Activated naive CD4-positive, alpha-beta T cell treated with anti-CD3 and anti-CD28 coated beads, Interleukin-2, amount 10 ng/mL, durations not matched to agents 7 days and 5 days (primary cell): ENCODE results near the gene GGCX.
"Not testable (repeated sequence)": the region's sequence is repeated elsewhere in the genome, so short reads cannot be mapped to it uniquely, and the experiment has no call there.

ENCODE experiments used
- CTCF ChIA-PET: fragments of 350-600 bp; sonication (Branson Sonifier 250); formaldehyde crosslinking; loops from one replicate; lab custom pipeline; 2021; ENCODE audit warnings: antibody characterized with exemption; lab: Charles Lee
- DNase-seq: peaks from one replicate; pipeline ENCODE4 v3.0.0-alpha.2; 2020
- H3K27ac Mint-ChIP-seq: one replicate; pipeline ENCODE4 v1.8.0; 2021; ENCODE audit warnings: mild to moderate bottlenecking, moderate library complexity, mixed read lengths
- H3K27me3 Mint-ChIP-seq: one replicate; pipeline ENCODE4 v1.8.0; 2021; ENCODE audit warnings: mild to moderate bottlenecking, mixed read lengths
- H3K36me3 Mint-ChIP-seq: one replicate; pipeline ENCODE4 v1.8.0; 2021; ENCODE audit warnings: mixed read lengths
- H3K4me1 Mint-ChIP-seq: one replicate; pipeline ENCODE4 v1.8.0; 2021; ENCODE audit warnings: mixed read lengths
- H3K4me3 Mint-ChIP-seq: one replicate; pipeline ENCODE4 v1.8.0; 2021; ENCODE audit warnings: mild to moderate bottlenecking, moderate library complexity, mixed read lengths
- H3K9me3 Mint-ChIP-seq: one replicate; pipeline ENCODE4 v1.8.0; 2021; ENCODE audit warnings: mixed read lengths

The GGCX gene

DNA sequence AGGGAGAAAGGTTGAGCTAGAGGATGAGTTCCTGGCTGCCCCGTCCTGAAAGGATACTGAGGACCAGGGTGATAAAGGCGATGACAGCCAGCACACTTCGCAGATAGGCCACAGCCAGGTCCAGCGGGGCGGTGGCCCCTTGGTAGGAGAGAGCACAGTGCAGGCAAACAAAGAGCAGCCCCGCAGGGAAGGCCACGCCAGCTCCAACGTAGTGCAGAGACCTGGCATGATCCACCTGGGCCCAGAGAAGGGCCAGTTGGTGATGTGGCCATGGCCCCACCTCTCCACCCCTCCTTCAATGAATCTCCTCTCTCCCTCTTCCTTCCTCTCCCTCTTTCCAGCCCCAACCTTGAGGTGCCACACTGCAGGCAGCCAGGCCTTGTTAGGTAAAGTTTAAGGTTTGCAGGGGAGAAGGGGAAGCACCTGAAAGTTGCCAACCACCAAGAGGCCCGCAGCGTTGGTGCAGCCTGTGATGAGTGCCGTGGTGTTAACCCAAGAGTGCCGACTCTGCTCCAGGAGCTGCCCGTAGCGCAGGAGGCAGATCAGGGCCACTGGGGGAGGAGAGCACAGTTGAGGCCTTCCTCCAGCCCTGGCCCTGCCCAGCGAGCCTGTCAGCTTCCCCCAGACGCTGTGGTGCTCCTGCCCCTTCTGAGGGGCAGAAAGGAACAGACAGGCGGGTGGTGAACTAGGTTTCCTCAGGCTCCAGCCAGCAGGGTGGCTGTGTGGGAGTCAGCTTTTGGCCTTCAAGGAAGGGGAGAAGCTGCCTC is 38.4 kb upstream of the GGCX start:
- Mint-ChIP-seq H3K36me3 (peaks cover 14% of the 10 kb centered on the region), H3K4me1 (peaks cover 37% of the 10 kb centered on the region), H3K4me3 (no peak overlapping the region), H3K27me3 (peaks cover 12% of the 10 kb centered on the region), H3K27ac (no peak overlapping the region), H3K9me3 (no peaks in the 10 kb centered on the region)
- no peak for DNase-seq
- CTCF ChIA-PET: interaction anchor here (1.2 kb wide), 2 partner anchors 37 to 48 kb away, joined by 3 to 4 read pairs; no protein-coding TSS in a partner anchor

DNA sequence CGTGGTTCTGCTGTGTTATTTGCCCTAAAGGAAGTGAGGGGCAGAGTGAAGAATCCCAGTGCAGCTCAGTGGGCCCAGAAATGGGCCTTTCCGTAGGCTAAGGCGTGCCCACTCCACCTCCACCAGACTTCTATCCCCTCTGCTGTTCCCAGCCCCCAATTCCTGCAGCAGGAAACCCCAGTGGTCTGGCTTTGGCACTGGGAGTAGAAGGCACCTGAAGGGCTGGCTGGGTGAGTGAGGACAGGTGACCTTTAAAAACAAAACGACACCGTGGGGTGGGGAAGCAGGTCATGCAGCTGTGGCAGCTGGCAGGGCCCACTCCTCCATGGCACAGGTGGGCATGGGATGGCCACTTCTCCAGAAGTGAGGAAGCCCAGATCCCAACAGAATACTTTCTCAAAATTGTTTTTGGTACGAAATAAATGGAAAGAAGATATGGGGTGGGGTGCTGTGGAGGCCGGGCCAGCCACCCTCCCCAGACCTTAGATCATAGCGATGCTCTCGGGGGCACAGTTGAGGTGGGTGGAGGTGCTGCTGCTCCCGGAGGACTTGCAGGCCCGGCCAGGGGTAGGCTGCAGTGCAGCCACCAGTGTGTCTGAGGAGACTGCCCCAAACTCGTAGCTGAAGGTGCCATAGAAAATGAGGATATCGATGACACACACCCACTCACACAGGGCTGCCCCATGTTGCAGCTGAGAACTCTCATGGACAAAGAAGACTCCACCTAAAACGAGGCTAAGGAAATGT is 37.5 kb upstream of the GGCX start:
- Mint-ChIP-seq H3K36me3 (peaks cover 17% of the 10 kb centered on the region), H3K4me3 (no peak overlapping the region), H3K4me1 (peaks cover 43% of the 10 kb centered on the region)

DNA sequence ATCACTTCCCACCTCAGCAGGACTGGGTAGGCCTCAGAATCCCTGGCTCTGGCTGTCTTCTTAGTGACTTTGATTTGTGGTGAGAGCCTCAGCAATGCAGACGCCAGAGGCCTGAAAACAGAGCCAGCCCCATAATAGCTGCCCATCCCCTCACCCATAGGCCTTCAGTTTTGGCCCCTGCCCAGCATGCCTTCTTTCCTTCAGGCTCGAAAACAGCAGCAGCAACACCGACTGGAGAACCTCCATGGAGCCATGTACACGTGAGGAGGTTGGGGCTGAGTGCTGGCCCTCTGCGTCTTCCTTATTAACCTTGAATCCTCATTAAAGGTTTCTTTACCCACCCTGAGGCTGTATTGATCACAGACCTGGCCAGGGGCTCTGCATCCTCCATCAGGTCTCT is 35.9 kb upstream of the GGCX start:
- H3K9me3 Mint-ChIP-seq: no peaks in the 10 kb centered on the region
- no peak for DNase-seq
- peaks cover 17% of the 10 kb centered on the region for H3K36me3 Mint-ChIP-seq
- peak overlapping the region; percentile 91 for H3K27ac Mint-ChIP-seq
- peaks cover 40% of the 10 kb centered on the region for H3K4me1 Mint-ChIP-seq
- CTCF ChIA-PET: no interaction called here
- peaks cover 3% of the 10 kb centered on the region for H3K27me3 Mint-ChIP-seq
- H3K4me3 Mint-ChIP-seq: peak overlapping the region; percentile 99

More for the DNA sequence above, 37.5 kb upstream of the GGCX start:
- Mint-ChIP-seq H3K27ac (no peak overlapping the region), H3K9me3 (no peaks in the 10 kb centered on the region), H3K27me3 (peaks cover 9% of the 10 kb centered on the region)
- CTCF ChIA-PET: interaction anchor here (1.2 kb wide), 1 partner anchor 47 kb away, joined by 3 read pairs; no protein-coding TSS in a partner anchor
- DNase-seq: no peak

DNA sequence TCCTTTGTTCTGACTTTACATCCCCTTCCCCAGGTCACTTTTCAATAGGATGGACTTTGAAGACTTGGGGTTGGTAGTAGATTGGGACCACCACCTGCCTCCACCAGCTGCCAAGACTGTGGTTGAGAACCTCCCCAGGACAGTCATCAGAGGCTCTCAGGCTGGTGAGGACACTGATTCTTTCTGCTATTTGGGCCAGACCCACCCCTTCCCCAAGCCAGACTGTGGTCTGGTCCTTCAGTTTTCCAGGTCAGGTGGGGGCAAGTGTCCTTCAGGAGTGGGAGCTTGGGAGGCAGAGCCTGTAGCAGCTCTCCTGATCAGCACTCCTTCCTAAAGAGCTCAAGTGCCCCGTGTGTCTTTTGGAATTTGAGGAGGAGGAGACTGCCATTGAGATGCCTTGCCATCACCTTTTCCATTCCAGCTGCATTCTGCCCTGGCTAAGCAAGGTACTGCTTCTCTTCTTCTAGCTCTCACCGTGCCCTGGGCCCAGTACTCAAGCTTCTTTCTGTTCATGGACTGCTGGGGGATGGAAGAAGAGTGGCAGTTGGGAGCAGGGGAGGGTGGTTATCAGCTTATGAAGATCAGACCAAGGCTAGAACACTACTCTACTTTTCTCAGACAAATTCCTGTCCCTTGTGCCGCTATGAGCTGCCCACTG is 35.3 kb upstream of the GGCX start:
- Mint-ChIP-seq H3K4me3 (peak overlapping the region; percentile 99), H3K4me1 (peaks cover 36% of the 10 kb centered on the region), H3K9me3 (no peaks in the 10 kb centered on the region), H3K27me3 (no peaks in the 10 kb centered on the region), H3K27ac (peak overlapping the region; percentile 91), H3K36me3 (peaks cover 18% of the 10 kb centered on the region)
- no peak for DNase-seq
- CTCF ChIA-PET: interaction anchor here (1.3 kb wide), 1 partner anchor 20 kb away, joined by 4 read pairs; no protein-coding TSS in a partner anchor

DNA sequence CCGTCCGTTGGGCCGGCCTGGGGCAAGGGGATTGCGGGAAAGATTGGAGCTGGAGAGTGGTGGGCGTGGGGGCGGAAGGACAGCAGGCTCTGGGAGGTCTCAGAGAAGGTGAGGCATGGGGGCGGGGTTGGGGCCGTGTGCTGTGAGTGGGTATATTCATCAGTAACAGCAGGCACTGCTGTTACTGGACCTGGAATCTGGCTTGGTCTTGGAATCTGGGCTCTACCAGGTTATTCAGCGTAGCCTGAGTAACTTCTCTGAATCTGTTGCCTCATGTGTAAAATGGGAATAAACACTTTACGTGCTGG is 34.7 kb upstream of the GGCX start:
- Mint-ChIP-seq H3K9me3 (no peaks in the 10 kb centered on the region), H3K4me1 (peaks cover 37% of the 10 kb centered on the region), H3K27ac (peak overlapping the region; percentile 91), H3K4me3 (peak overlapping the region; percentile 99), H3K27me3 (no peaks in the 10 kb centered on the region), H3K36me3 (peaks cover 21% of the 10 kb centered on the region)
- CTCF ChIA-PET: interaction anchor here (1.2 to 1.8 kb wide), 3 partner anchors 8 to 176 kb away, joined by 3 to 8 read pairs (median 4); no protein-coding TSS in a partner anchor
- DNase-seq: no peak

DNA sequence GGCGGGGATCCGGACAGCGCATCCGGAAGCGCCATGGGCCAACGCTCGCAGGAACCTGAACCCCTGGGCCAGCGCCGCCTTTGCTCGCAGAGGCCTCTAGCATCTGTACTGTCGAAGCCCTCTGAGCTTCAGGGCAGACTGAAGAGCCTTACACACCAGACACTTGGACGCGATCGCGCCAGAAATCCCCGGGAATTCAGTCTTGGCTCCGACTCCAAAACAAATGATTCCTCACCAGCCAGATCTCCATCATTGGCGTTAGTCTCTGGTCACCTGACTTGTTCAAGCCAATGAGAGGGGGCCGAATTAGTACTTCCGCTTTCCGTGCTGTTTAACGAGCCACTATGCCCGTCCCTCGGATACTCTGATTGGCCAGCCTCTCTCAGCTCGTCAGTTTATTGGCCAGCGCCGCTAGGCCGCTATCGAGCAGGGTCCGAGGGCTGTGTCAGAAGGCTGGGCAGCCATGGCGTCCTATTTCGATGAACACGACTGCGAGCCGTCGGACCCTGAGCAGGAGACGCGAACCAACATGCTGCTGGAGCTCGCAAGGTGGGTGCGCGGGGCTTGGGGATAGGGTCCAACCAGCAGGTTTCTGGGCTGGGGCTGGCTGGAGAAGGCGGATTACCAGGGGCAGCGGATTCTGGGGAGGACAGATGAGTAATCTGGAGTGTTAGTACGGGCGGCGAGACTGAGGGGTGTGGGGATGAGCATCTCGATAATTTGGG is 34.2 kb upstream of the GGCX start, which contains the start of gene RNF181:
TSS of gene RNF181 (plus strand) at position 445 of the 725 bp plus-strand sequence. CDS start at position 464, 19 bp downstream.
- no peaks in the 10 kb centered on the region for H3K9me3 Mint-ChIP-seq
- peak within 1 kb of the TSS; percentile 91 for H3K27ac Mint-ChIP-seq
- peak; percentile 96 for DNase-seq
- peaks cover 21% of the 10 kb centered on the region for H3K36me3 Mint-ChIP-seq
- H3K27me3 Mint-ChIP-seq: no peaks in the 10 kb centered on the region
- peaks cover 38% of the 10 kb centered on the region for H3K4me1 Mint-ChIP-seq
- peak within 1 kb of the TSS; percentile 99 for H3K4me3 Mint-ChIP-seq
- CTCF ChIA-PET: interaction anchor here (1.2 to 1.8 kb wide), 5 partner anchors 9 to 175 kb away, joined by 3 to 8 read pairs (median 3); no protein-coding TSS in a partner anchor

DNA sequence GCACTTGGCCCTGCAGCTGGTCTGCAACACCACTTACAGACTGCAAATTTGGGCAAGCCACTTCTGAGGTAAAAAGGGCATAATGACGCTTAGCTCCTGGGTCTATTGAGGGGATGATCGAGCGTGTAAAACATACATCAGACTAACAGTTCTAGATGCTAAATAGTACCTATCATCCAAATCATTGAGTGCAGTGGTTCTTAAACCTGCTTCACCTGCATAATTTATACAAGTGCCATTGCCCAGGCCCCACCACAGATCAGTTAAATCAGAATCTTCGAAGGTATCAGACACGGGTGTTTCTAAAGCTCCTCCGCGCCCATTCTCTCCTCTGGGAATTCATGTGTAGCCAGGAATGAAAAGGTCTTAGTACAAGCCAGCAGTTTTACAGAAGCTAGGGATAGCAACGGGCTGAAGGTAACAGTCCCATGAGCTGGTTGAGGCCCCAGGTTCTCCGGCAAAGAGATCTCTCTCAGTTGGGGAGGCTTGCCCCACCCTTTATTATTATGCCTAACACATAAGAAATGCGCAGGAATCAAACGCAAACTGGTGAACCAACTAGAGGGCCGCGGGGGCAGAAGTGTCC is 33.5 kb upstream of the GGCX start:
- CTCF ChIA-PET: interaction anchor here (1.2 to 1.8 kb wide), 4 partner anchors 9 to 175 kb away, joined by 3 to 8 read pairs (median 3); no protein-coding TSS in a partner anchor
- Mint-ChIP-seq H3K36me3 (peaks cover 21% of the 10 kb centered on the region), H3K27me3 (no peaks in the 10 kb centered on the region), H3K4me1 (peaks cover 44% of the 10 kb centered on the region), H3K9me3 (no peaks in the 10 kb centered on the region), H3K4me3 (peak overlapping the region; percentile 99), H3K27ac (peak overlapping the region; percentile 91)
- DNase-seq: no peak

DNA sequence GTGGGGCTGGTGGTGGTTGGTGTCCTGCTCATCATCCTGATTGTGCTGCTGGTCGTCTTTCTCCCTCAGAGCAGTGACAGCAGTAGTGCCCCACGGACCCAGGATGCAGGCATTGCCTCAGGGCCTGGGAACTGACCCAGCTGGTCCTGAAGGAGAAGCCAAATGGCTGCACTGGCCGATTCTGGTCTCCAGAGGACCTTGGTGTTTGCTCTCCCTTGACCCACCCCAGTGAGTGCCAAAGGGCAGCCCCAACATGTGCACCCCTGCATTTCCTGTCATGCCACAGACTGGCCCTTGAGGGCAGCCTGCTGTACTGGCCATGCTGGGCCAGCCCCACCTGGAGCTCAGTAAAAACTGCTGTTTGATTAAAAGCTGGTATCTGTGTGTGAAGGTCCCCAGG is 31.7 kb upstream of the GGCX start:
- H3K4me1 Mint-ChIP-seq: peaks cover 56% of the 10 kb centered on the region
- CTCF ChIA-PET: interaction anchor here (1.2 kb wide), 1 partner anchor 41 kb away, joined by 3 read pairs; no protein-coding TSS in a partner anchor
- DNase-seq: no peak
- no peaks in the 10 kb centered on the region for H3K27me3 Mint-ChIP-seq
- H3K36me3 Mint-ChIP-seq: peaks cover 18% of the 10 kb centered on the region
- no peak overlapping the region for H3K27ac Mint-ChIP-seq
- H3K4me3 Mint-ChIP-seq: peak overlapping the region; percentile 99
- H3K9me3 Mint-ChIP-seq: no peaks in the 10 kb centered on the region

DNA sequence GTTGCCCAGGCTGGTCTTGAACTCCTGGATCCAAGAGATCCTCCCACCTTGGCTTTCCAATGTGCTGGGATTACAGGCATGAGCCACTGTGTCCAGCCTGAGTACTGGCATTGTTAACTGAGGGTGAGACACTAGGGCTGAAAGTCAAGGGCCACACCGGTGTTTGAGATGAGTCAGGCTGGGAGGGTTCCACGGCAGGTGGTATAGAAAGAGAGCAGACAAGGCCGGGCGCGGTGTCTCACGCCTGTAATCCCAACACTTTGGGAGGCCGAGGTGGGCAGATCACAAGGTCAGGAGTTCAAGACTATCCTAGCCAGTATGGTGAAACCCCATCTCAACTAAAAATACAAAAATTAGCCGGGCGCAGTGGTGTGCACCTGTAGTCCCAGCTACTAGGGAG is 31.0 kb upstream of the GGCX start:
- Mint-ChIP-seq H3K36me3 (peaks cover 18% of the 10 kb centered on the region), H3K4me1 (peaks cover 63% of the 10 kb centered on the region)
- H3K4me3 Mint-ChIP-seq, H3K9me3 Mint-ChIP-seq, H3K27ac Mint-ChIP-seq, DNase-seq, H3K27me3 Mint-ChIP-seq: not testable (repeated sequence)
- CTCF ChIA-PET: interaction anchor here (1.2 kb wide), 1 partner anchor 40 kb away, joined by 3 read pairs; no protein-coding TSS in a partner anchor

DNA sequence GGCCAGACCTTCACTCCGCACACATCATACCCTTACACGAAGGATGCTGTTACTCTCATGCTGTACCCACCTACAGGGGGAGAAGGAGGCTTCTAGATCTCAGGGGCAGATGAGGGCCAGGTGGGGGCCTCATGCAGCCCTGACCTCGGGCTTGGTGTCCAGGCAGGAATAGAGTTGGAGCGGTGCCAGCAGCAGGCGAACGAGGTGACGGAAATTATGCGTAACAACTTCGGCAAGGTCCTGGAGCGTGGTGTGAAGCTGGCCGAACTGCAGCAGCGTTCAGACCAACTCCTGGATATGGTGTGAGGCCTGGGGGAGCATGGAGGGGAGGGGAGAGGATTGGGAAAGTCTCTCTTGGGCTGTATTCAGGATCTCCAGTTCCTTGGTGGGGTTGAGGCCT is 30.3 kb upstream of the GGCX start:
- H3K4me1 Mint-ChIP-seq: peaks cover 57% of the 10 kb centered on the region

DNA sequence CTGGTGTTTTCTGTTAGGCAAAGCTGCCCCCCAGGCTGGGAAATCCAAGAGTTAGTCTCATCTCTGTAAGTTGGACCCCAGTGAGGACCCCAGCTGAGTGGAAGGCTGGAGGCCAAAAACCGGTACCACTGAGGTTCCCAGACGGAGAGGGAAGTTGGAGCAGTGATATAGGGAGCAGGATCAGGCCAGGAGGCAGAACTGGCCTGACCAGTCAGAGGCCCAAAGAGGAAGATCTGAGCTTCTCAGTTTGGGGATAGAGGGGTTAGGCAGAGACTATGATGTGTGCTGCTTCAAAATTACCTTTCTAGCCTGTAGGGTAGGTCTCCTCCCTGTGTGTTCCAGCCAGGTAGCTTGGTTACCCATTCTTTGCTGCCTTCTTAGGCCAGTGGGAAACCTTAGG is 29.7 kb upstream of the GGCX start:
- H3K36me3 Mint-ChIP-seq: peaks cover 13% of the 10 kb centered on the region
- no peaks in the 10 kb centered on the region for H3K27me3 Mint-ChIP-seq
- no peaks in the 10 kb centered on the region for H3K9me3 Mint-ChIP-seq
- CTCF ChIA-PET: no interaction called here
- H3K27ac Mint-ChIP-seq: no peak overlapping the region
- H3K4me3 Mint-ChIP-seq: no peak overlapping the region
- H3K4me1 Mint-ChIP-seq: peaks cover 58% of the 10 kb centered on the region
- DNase-seq: no peak

More for the DNA sequence above, 30.3 kb upstream of the GGCX start:
- H3K36me3 Mint-ChIP-seq: peaks cover 13% of the 10 kb centered on the region
- no peak for DNase-seq
- no peak overlapping the region for H3K4me3 Mint-ChIP-seq
- H3K27ac Mint-ChIP-seq: no peak overlapping the region
- H3K27me3 Mint-ChIP-seq: no peaks in the 10 kb centered on the region
- CTCF ChIA-PET: no interaction called here
- H3K9me3 Mint-ChIP-seq: no peaks in the 10 kb centered on the region

DNA sequence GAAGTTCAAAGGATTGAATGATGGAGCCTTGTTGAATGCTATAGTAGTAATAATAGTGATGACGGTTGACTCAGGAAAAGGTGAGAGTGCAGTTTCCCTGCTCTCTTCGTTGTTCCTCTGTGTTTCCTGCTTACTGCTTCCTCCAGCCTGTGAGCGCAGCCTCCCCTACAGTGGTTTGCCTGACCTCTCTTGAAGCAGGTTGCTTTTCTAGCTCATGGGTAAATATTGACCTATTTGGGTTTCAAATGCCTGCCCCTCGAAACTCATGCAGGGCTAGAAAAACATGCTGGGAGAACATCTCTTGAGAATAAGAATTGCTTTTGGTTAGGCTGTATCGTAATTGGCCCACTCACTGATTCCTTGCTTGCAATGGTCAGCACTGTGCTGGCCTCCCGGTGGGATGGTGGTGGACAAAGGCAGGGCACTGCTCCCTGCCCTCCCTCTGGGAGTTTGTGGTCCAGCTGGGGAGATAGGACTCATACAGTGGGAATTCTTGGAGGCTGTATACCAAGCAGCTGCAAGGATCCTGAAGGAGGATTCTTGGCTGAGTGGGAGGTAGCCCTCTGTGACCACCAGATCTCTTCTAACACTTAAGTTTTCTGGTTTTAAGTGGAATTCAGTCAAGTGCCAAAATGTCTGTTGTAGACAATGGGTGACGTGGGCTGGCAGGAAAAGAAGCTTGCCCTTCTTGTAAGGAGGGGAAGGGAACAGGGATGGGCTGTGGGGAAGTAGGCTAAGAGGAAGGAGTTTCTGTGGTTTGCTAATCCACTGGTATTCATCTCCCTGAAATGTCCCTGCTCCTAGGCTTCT is 28.9 kb upstream of the GGCX start:
- Mint-ChIP-seq H3K36me3 (peaks cover 13% of the 10 kb centered on the region), H3K27ac (no peak overlapping the region), H3K27me3 (no peaks in the 10 kb centered on the region), H3K4me1 (peaks cover 59% of the 10 kb centered on the region), H3K9me3 (no peaks in the 10 kb centered on the region), H3K4me3 (no peak overlapping the region)
- no peak for DNase-seq
- CTCF ChIA-PET: no interaction called here
